DND-41 (cell line): ENCODE results near the gene SEMA7A.

Source experiments
- EZH2 ChIP-seq: IDR thresholded peaks from 3 replicates; pipeline ENCODE4 v1.6.1; 2012; ENCODE audit warnings: borderline replicate concordance, low read depth, mild to moderate bottlenecking, moderate library complexity, low read length, inconsistent platforms; ENCODE audit not compliant: severe bottlenecking
- TF ChIP-seq, protein P1 (sequence below): IDR thresholded peaks from 2 replicates; pipeline ENCODE4 v1.5.1; 2012; ENCODE audit warnings: borderline replicate concordance, low read length, moderate library complexity, mild to moderate bottlenecking; ENCODE audit not compliant: poor library complexity, severe bottlenecking; ENCODE audit errors: extremely low read depth

DNA sequence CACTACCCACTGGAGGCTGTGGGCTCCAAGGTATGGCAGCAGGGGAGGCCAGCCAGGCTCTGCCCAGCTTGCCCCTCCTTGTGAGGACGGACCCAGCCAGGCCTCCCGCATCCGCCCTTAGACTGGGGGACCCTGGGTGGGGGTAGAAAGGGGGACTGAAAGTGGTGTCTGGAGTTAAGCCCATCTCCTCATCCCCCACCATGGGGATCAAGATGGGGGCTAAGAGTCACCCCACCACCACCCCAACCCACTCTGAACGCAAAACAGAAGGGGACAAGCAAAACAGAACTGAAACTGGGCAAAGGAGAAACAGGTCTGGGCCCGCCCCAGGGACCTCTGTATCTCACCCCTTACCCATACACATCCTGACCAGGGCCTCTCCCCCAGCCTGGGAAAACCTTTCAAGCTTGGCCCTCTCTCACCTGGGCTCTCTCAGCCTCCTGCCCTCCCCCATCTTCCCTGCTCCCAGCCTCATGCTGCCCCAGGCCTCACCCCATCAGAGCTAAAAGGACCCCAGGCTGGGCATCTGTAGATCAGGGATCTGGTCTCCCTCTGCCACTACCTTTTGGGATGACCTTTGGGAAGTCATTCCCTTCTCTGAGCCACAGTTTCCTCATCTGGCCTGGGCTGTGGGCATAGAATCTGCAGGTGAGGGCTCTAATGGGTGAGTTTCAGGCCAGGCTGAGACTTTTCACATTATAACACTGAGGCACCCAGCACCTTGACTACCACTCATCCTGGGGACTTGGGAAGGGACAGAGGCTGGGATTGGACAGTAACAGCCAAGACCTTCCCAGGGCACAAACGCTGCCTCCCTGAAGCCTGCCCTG lies 36.3 kb downstream of the SEMA7A start:
- no peak for TF ChIP-seq EZH2
- TF ChIP-seq, protein P1, sequence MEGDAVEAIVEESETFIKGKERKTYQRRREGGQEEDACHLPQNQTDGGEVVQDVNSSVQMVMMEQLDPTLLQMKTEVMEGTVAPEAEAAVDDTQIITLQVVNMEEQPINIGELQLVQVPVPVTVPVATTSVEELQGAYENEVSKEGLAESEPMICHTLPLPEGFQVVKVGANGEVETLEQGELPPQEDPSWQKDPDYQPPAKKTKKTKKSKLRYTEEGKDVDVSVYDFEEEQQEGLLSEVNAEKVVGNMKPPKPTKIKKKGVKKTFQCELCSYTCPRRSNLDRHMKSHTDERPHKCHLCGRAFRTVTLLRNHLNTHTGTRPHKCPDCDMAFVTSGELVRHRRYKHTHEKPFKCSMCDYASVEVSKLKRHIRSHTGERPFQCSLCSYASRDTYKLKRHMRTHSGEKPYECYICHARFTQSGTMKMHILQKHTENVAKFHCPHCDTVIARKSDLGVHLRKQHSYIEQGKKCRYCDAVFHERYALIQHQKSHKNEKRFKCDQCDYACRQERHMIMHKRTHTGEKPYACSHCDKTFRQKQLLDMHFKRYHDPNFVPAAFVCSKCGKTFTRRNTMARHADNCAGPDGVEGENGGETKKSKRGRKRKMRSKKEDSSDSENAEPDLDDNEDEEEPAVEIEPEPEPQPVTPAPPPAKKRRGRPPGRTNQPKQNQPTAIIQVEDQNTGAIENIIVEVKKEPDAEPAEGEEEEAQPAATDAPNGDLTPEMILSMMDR = no peak
